ENCODE results near the gene DNAH6.

DNAH6 gene

DNA sequence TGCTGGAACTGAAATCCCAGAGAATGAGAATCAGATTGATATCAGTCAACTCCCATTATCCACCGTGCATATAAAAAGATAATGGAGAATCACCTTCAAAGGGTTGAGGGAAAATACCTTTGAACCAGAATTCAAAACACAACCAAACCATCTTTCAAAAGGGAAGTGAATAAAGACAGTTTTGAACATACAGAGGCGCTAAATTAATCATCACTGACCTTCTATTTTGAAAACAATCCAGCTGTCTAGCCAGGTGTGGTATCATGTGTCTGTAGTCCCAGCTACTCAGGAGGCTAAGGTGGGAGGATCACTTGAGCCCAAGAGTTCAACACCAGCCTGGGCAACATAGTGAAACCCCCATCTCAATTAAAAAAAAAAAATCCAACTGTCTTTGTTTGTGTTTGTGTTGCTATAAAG is 300.9 kb downstream of the DNAH6 start:
- Histone ChIP-seq H3K9me2 (ENCODE audit: low read depth, low read length) (no peaks in the 10 kb centered on the region), H4K20me1 (ENCODE audit: insufficient read depth, low read length) (no peaks in the 10 kb centered on the region), H3K4me2 (ENCODE audit: low read length) (no peak overlapping the region), H3K79me2 (ENCODE audit: insufficient read depth, low read length) (no peaks in the 10 kb centered on the region), H3K4me3 (ENCODE audit: low read depth, low read length, poor library complexity, severe bottlenecking) (no peak overlapping the region), H3K27ac (ENCODE audit: low read depth, low read length, poor library complexity, severe bottlenecking) (no peak overlapping the region), H2AFZ (ENCODE audit: low read length) (no peak overlapping the region), H3K36me3 (ENCODE audit: insufficient read depth, low read length) (no peaks in the 10 kb centered on the region), H3K9me3 (ENCODE audit: low read length) (no peaks in the 10 kb centered on the region), H3K4me1 (ENCODE audit: insufficient read depth, low read length, severe bottlenecking) (no peaks in the 10 kb centered on the region), H3K27me3 (ENCODE audit: insufficient read depth, low read length) (no peaks in the 10 kb centered on the region; the same call in 1 of the 2 replicates), H3F3A (ENCODE audit: insufficient read depth, low read length) (no peaks in the 10 kb centered on the region), H3K9ac (ENCODE audit: low read length) (no peak overlapping the region)
- TF ChIP-seq EZH2 (IDR thresholded peaks at IDR 0.05; ENCODE audit: borderline replicate concordance, low read length) = no peak
- TF ChIP-seq, protein P1, sequence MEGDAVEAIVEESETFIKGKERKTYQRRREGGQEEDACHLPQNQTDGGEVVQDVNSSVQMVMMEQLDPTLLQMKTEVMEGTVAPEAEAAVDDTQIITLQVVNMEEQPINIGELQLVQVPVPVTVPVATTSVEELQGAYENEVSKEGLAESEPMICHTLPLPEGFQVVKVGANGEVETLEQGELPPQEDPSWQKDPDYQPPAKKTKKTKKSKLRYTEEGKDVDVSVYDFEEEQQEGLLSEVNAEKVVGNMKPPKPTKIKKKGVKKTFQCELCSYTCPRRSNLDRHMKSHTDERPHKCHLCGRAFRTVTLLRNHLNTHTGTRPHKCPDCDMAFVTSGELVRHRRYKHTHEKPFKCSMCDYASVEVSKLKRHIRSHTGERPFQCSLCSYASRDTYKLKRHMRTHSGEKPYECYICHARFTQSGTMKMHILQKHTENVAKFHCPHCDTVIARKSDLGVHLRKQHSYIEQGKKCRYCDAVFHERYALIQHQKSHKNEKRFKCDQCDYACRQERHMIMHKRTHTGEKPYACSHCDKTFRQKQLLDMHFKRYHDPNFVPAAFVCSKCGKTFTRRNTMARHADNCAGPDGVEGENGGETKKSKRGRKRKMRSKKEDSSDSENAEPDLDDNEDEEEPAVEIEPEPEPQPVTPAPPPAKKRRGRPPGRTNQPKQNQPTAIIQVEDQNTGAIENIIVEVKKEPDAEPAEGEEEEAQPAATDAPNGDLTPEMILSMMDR (IDR thresholded peaks at IDR 0.05; ENCODE audit: low read length) = no peak

DNA sequence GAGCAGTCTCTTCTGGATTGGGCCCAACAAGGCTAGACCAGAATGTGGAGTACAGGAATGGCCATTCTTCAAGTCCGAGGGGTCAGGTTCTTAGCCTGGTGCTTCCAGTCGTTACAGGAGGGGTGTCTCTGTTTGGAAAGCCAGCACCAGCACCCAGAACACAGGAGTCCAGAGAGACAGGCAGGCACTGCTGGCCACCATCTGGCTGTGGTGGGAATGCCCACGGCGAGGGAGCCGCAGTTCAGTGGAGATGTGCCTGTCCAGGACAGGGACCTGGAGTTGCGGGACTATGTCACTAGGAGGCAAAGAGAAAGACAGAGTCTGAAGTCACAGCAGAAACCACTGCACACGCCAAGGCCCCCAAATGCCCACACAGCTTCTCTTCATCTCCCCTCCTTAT is 305.5 kb downstream of the DNAH6 start:
- no peak overlapping the region for H3K4me2 ChIP-seq (ENCODE audit: low read length)

DNA sequence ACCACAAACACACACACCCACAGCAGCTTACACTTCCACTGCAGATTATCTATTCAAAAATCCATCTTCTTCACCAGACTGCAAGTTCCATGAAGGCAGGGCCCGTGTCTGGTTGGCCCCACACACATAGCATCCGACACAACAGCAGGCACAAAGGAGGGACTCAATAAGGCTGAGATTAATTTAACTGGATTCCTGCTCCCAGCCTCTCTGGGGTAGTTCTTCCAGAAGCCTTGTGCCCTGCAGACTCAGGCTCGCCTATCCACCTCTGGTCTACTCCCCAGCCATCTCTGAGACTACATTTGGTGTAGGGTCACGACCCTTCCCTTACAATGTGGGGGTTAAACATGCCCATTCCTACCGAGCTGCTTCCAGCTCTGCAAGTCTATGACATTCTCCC is 306.9 kb downstream of the DNAH6 start:
- H2AFZ ChIP-seq (ENCODE audit: low read length) = no peak overlapping the region
- no peaks in the 10 kb centered on the region for H3K36me3 ChIP-seq (ENCODE audit: insufficient read depth, low read length)
- TF ChIP-seq EZH2 (IDR thresholded peaks at IDR 0.05; ENCODE audit: borderline replicate concordance, low read length) = no peak
- TF ChIP-seq, protein P1 (IDR thresholded peaks at IDR 0.05; ENCODE audit: low read length) = no peak

More for the DNA sequence above, 305.5 kb downstream of the DNAH6 start:
- no peak overlapping the region for H3K27ac ChIP-seq (ENCODE audit: low read depth, low read length, poor library complexity, severe bottlenecking)
- H3F3A ChIP-seq (ENCODE audit: insufficient read depth, low read length) = no peaks in the 10 kb centered on the region
- TF ChIP-seq, protein P1 (IDR thresholded peaks at IDR 0.05; ENCODE audit: low read length) = no peak
- TF ChIP-seq EZH2 (IDR thresholded peaks at IDR 0.05; ENCODE audit: borderline replicate concordance, low read length) = no peak
- H2AFZ ChIP-seq (ENCODE audit: low read length) = no peak overlapping the region
- H4K20me1 ChIP-seq (ENCODE audit: insufficient read depth, low read length) = no peaks in the 10 kb centered on the region
- no peaks in the 10 kb centered on the region for H3K79me2 ChIP-seq (ENCODE audit: insufficient read depth, low read length)
- no peak overlapping the region for H3K4me3 ChIP-seq (ENCODE audit: low read depth, low read length, poor library complexity, severe bottlenecking)
- H3K9ac ChIP-seq (ENCODE audit: low read length) = no peak overlapping the region
- no peaks in the 10 kb centered on the region for H3K9me2 ChIP-seq (ENCODE audit: low read depth, low read length)
- no peaks in the 10 kb centered on the region for H3K9me3 ChIP-seq (ENCODE audit: low read length)
- peaks cover 4% of the 10 kb centered on the region; the same call in 1 of the 2 replicates for H3K27me3 ChIP-seq (ENCODE audit: insufficient read depth, low read length)
- H3K4me1 ChIP-seq (ENCODE audit: insufficient read depth, low read length, severe bottlenecking) = no peaks in the 10 kb centered on the region
- H3K36me3 ChIP-seq (ENCODE audit: insufficient read depth, low read length) = no peaks in the 10 kb centered on the region

More for the DNA sequence above, 306.9 kb downstream of the DNAH6 start:
- peaks cover 4% of the 10 kb centered on the region; the same call in 1 of the 2 replicates for H3K27me3 ChIP-seq (ENCODE audit: insufficient read depth, low read length)
- H3K9me2 ChIP-seq (ENCODE audit: low read depth, low read length) = no peaks in the 10 kb centered on the region
- H3F3A ChIP-seq (ENCODE audit: insufficient read depth, low read length) = no peaks in the 10 kb centered on the region
- H3K4me2 ChIP-seq (ENCODE audit: low read length) = no peak overlapping the region
- no peak overlapping the region for H3K9ac ChIP-seq (ENCODE audit: low read length)
- H3K27ac ChIP-seq (ENCODE audit: low read depth, low read length, poor library complexity, severe bottlenecking) = no peak overlapping the region
- H3K4me3 ChIP-seq (ENCODE audit: low read depth, low read length, poor library complexity, severe bottlenecking) = no peak overlapping the region
- H3K4me1 ChIP-seq (ENCODE audit: insufficient read depth, low read length, severe bottlenecking) = no peaks in the 10 kb centered on the region
- H3K9me3 ChIP-seq (ENCODE audit: low read length) = no peaks in the 10 kb centered on the region
- H4K20me1 ChIP-seq (ENCODE audit: insufficient read depth, low read length) = no peaks in the 10 kb centered on the region
- no peaks in the 10 kb centered on the region for H3K79me2 ChIP-seq (ENCODE audit: insufficient read depth, low read length)
